Progenitor cell of endocrine pancreas (in vitro differentiated cells): Measurements from ENCODE around the gene TMEM238L. TPM values are rescaled to one million over a fixed set of nuclear protein-coding genes. Genes with fewer than 3 reads are reported as not detected.

ENCODE experiments used
- DNase-seq: peaks from one replicate; pipeline ENCODE4 v3.0.0; 2021; ENCODE audit warnings: low spot score; ENCODE audit not compliant: unreplicated experiment
- H3K27ac Mint-ChIP-seq: 2 replicates; pipeline ENCODE4 v1.8.0; 2021; ENCODE audit warnings: mild to moderate bottlenecking, moderate library complexity, mixed read lengths
- H3K27me3 Mint-ChIP-seq: 2 replicates; pipeline ENCODE4 v1.8.0; 2021; ENCODE audit warnings: mixed read lengths
- H3K36me3 Mint-ChIP-seq: 2 replicates; pipeline ENCODE4 v1.8.0; 2022; ENCODE audit warnings: mixed read lengths; ENCODE audit not compliant: insufficient read depth
- H3K4me1 Mint-ChIP-seq: 2 replicates; pipeline ENCODE4 v1.8.0; 2021; ENCODE audit warnings: low read depth, mixed read lengths
- H3K4me3 Mint-ChIP-seq: 2 replicates; pipeline ENCODE4 v1.8.0; 2021; ENCODE audit warnings: low read depth, mild to moderate bottlenecking, moderate library complexity, mixed read lengths
- H3K9me3 Mint-ChIP-seq: 2 replicates; pipeline ENCODE4 v1.8.0; 2021; ENCODE audit warnings: low read depth, mixed read lengths
- total RNA-seq: library from RNA; stranded (reverse); gene quantifications from 2 replicates; pipeline ENCODE4 v1.2.1, GENCODE V29; 2021
- TF ChIP-seq, protein P1 (sequence below): fragments of 200-600 bp; sonication (generic); IDR thresholded peaks from one replicate; pipeline ENCODE4 v1.5.0; 2021; ENCODE audit warnings: antibody characterized with exemption, mild to moderate bottlenecking; ENCODE audit not compliant: unreplicated experiment

TMEM238L gene
- total RNA-seq, 1 donor from 2014 or later: not detected

GRCh38 chr17:10769840-10770239 is 34.1 kb downstream of the TMEM238L start:
- Mint-ChIP-seq H3K27me3 (peaks cover 6% of the 10 kb centered on the region), H3K4me1 (peaks cover 5% of the 10 kb centered on the region), H3K36me3 (no peaks in the 10 kb centered on the region), H3K9me3 (peaks cover 8% of the 10 kb centered on the region), H3K4me3 (no peak overlapping the region), H3K27ac (no peak overlapping the region)
- DNase-seq: no peak
- TF ChIP-seq, protein P1, sequence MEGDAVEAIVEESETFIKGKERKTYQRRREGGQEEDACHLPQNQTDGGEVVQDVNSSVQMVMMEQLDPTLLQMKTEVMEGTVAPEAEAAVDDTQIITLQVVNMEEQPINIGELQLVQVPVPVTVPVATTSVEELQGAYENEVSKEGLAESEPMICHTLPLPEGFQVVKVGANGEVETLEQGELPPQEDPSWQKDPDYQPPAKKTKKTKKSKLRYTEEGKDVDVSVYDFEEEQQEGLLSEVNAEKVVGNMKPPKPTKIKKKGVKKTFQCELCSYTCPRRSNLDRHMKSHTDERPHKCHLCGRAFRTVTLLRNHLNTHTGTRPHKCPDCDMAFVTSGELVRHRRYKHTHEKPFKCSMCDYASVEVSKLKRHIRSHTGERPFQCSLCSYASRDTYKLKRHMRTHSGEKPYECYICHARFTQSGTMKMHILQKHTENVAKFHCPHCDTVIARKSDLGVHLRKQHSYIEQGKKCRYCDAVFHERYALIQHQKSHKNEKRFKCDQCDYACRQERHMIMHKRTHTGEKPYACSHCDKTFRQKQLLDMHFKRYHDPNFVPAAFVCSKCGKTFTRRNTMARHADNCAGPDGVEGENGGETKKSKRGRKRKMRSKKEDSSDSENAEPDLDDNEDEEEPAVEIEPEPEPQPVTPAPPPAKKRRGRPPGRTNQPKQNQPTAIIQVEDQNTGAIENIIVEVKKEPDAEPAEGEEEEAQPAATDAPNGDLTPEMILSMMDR: no peak

GRCh38 chr17:10768750-10769251 is 35.1 kb downstream of the TMEM238L start:
- Mint-ChIP-seq H3K9me3 (peaks cover 8% of the 10 kb centered on the region), H3K36me3 (no peaks in the 10 kb centered on the region), H3K4me3 (no peak overlapping the region), H3K27ac (no peak overlapping the region), H3K27me3 (peaks cover 4% of the 10 kb centered on the region), H3K4me1 (peaks cover 5% of the 10 kb centered on the region)
- DNase-seq: no peak
- TF ChIP-seq, protein P1: no peak

DNA sequence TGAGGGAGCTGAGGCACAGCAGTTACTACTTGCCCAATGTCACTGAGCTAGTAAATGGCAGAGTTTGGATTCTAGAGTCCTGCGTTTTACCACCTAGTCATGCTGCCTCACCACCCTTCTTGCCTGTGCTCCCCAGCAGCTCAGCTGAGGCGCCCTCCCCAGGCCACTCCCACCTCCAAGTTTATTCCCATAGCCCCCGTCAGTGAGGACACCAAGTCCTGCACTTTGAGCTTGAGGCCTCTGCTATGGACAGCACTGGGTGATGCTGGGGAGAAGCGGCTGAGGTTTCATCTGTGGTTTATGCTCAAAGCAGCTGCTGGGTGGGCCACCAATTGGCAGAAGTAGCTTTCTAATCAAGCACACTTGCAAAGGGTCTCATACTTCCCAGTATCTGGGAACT is 36.7 kb downstream of the TMEM238L start:
- TF ChIP-seq, protein P1: no peak

GRCh38 chr17:10762037-10762436 is 41.9 kb downstream of the TMEM238L start:
- TF ChIP-seq, protein P1: no peak
- Mint-ChIP-seq H3K36me3 (no peaks in the 10 kb centered on the region), H3K27me3 (peaks cover 2% of the 10 kb centered on the region), H3K4me3 (no peak overlapping the region), H3K9me3 (peaks cover 4% of the 10 kb centered on the region), H3K4me1 (peaks cover 12% of the 10 kb centered on the region), H3K27ac (no peak overlapping the region)
- no peak for DNase-seq

More for the DNA sequence above, 36.7 kb downstream of the TMEM238L start:
- no peak for DNase-seq
- Mint-ChIP-seq H3K27ac (no peak overlapping the region), H3K4me3 (no peak overlapping the region), H3K36me3 (no peaks in the 10 kb centered on the region), H3K27me3 (peaks cover 5% of the 10 kb centered on the region), H3K9me3 (peaks cover 5% of the 10 kb centered on the region), H3K4me1 (peaks cover 5% of the 10 kb centered on the region)

- no peaks in the 10 kb centered on the region for H3K36me3 Mint-ChIP-seq
- H3K4me1 Mint-ChIP-seq: peaks cover 19% of the 10 kb centered on the region
Measured at GRCh38 chr17:10761281-10761680, 42.6 kb downstream of the TMEM238L start.

More at GRCh38 chr17:10761281-10761680, 42.6 kb downstream of the TMEM238L start:
- no peak overlapping the region for H3K4me3 Mint-ChIP-seq
- no peak overlapping the region for H3K27ac Mint-ChIP-seq
- H3K27me3 Mint-ChIP-seq: peaks cover 9% of the 10 kb centered on the region
- TF ChIP-seq, protein P1: no peak
- no peak for DNase-seq
- peaks cover 3% of the 10 kb centered on the region for H3K9me3 Mint-ChIP-seq
